Lung (tissue), 12 donors: ENCODE results near the gene PCDH12. TPM values are rescaled to one million over a fixed set of nuclear protein-coding genes. Genes with fewer than 3 reads are reported as not detected.

Experiments
- ATAC-seq: fragments of 200-7000 bp; cut with Tn5 transposase; one replicate; pipeline ENCODE4 v1.9.1; 2020; ENCODE audit warnings: moderate number of reproducible peaks; ENCODE audit not compliant: insufficient read depth, low FRiP score
- DNase-seq, 3 donors: peaks; one replicate each; pipeline ENCODE4 v3.0.0-alpha.2; 2013 to 2017
- H3K27ac ChIP-seq, 2 donors: one replicate each; pipeline ENCODE4 v1.5.1; 2013; ENCODE audit warnings: mild to moderate bottlenecking in 2 of 2, moderate library complexity in 2 of 2, control low read depth in 1 of 2, inconsistent platforms in 1 of 2, low read depth in 1 of 2, low read length in 1 of 2
- H3K27me3 ChIP-seq, 3 donors: one replicate each; pipeline ENCODE4 v1.5.1; 2013; ENCODE audit warnings: low read length in 2 of 3; ENCODE audit not compliant: control insufficient read depth in 3 of 3, insufficient read depth in 3 of 3
- H3K36me3 ChIP-seq, 4 donors: one replicate each; pipeline ENCODE4 v1.5.1; 2013; ENCODE audit warnings: low read length in 4 of 4, mild to moderate bottlenecking in 1 of 4, moderate library complexity in 1 of 4; ENCODE audit not compliant: control insufficient read depth in 4 of 4, insufficient read depth in 4 of 4
- H3K4me1 ChIP-seq, 5 donors: one replicate each; pipeline ENCODE4 v1.5.1; 2013; ENCODE audit warnings: low read length in 5 of 5, mild to moderate bottlenecking in 2 of 5, moderate library complexity in 1 of 5; ENCODE audit not compliant: control insufficient read depth in 5 of 5, insufficient read depth in 5 of 5
- H3K4me3 ChIP-seq: one replicate; pipeline ENCODE4 v1.5.1; 2013; ENCODE audit warnings: mild to moderate bottlenecking, control low read depth, moderate library complexity
- H3K9ac ChIP-seq, 2 donors: one replicate each; pipeline ENCODE4 v1.5.1; 2013; ENCODE audit warnings: low read length in 2 of 2, control low read depth in 1 of 2; ENCODE audit not compliant: insufficient read depth in 1 of 2
- H3K9me3 ChIP-seq, 4 donors: one replicate each; pipeline ENCODE4 v1.5.1; 2013; ENCODE audit warnings: low read length in 3 of 4, mild to moderate bottlenecking in 1 of 4, moderate library complexity in 1 of 4; ENCODE audit not compliant: control insufficient read depth in 4 of 4, insufficient read depth in 3 of 4
- CTCF ChIP-seq: IDR thresholded peaks from 2 replicates; pipeline ENCODE4 v1.5.1; 2012; ENCODE audit warnings: mild to moderate bottlenecking; ENCODE audit errors: control extremely low read depth, extremely low read depth
- WGBS, 2 donors: extraction: QIAGEN DNeasy Blood & Tissue Kit; methylation state at CpG; one replicate each; pipeline ENCODE4 v1.1.7; 2013; 5-methylcytosine and 5-hydroxymethylcytosine counted together
- polyA plus RNA-seq, 2 donors: library from polyadenylated mRNA; stranded (reverse); fragments of 200-250 nt; gene quantifications; one replicate each; pipeline ENCODE4 v1.2.1, GENCODE V29; 2013
- total RNA-seq, 2 donors: library from RNA; depleted of rRNA in 1 of 2; stranded (reverse); fragments of >200 nt in 1 of 2; gene quantifications; one replicate each; pipeline ENCODE4 v1.2.1, GENCODE V29; 2014 to 2021
- donor health status: control.
- donor health status: control.
- donor health status: Bipolar disorder and iron deficiency.
- donor health status: healthy.
- donor health status: DM: yes; HTN: yes; CAD: no.

PCDH12 gene
- total and polyA plus RNA-seq, 4 donors = 3.9 to 34.2 (median 11.3) TPM

- TF ChIP-seq CTCF = no peak
- DNase-seq = no peak
Measured at GRCh38 chr5:141942185-141942857, 15.7 kb downstream of the PCDH12 start.

GRCh38 chr5:141941779-141942178, 16.2 kb downstream of the PCDH12 start:
- ATAC-seq (no peak), DNase-seq (no peak)
- H3K9ac ChIP-seq = no peak overlapping the region
- peaks cover 0 to 7% (median 0%) of the 10 kb centered on the region in 3 donors for H3K27me3 ChIP-seq
- H3K4me1 ChIP-seq = peaks cover 0 to 18% (median 5%) of the 10 kb centered on the region in 5 donors
- H3K9me3 ChIP-seq = no peaks in the 10 kb centered on the region
- no peak overlapping the region for H3K4me3 ChIP-seq
- peak overlapping the region in 1 of 2 donors; percentile 9 for H3K27ac ChIP-seq
- no peak for TF ChIP-seq CTCF
- peaks cover 4 to 29% (median 7%) of the 10 kb centered on the region in 4 donors for H3K36me3 ChIP-seq
- WGBS, 2 donors = 72 to 74% methylated on average over 6 of the region's 6 CpGs

More at GRCh38 chr5:141942185-141942857, 15.7 kb downstream of the PCDH12 start:
- ATAC-seq = no peak
- WGBS, 2 donors = 72 to 82% methylated on average over 9 of the region's 9 CpGs
- no peak overlapping the region for H3K9ac ChIP-seq
- H3K27me3 ChIP-seq = peaks cover 0 to 7% (median 0%) of the 10 kb centered on the region in 3 donors
- peaks cover 0 to 19% (median 5%) of the 10 kb centered on the region in 5 donors for H3K4me1 ChIP-seq
- H3K9me3 ChIP-seq = no peaks in the 10 kb centered on the region
- H3K27ac ChIP-seq = peak overlapping the region; percentile 17 to 69
- H3K36me3 ChIP-seq = peaks cover 4 to 23% (median 7%) of the 10 kb centered on the region in 4 donors
- H3K4me3 ChIP-seq = no peak overlapping the region

DNA sequence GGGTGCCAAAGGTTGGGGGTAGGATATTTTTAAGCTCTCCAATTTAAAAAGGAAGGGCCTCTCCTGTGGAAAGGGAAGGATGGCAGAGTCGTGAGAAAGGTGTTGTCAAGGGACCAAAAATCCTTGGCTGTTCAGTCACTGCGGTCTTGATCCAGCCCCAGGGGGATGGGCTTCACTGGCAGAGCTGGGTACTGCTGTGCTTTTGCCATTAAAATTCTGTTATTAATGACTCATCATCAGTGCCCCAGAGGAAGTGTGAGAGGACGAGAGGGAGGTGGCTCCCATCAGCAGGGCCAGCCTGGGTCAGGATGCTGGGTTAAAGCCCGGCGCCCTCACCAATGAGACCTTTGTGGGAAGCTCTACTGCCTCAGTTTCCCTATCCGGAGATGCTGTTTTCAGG, 16.7 kb downstream of the PCDH12 start:
- peaks cover 0 to 7% (median 0%) of the 10 kb centered on the region in 3 donors for H3K27me3 ChIP-seq
- 56 to 64% methylated on average over 6 of the region's 6 CpGs for WGBS, 2 donors
- peak overlapping the region in 1 of 2 donors; percentile 72 for H3K27ac ChIP-seq
- H3K9me3 ChIP-seq = no peaks in the 10 kb centered on the region
- H3K9ac ChIP-seq = no peak overlapping the region
- no peak for ATAC-seq
- H3K4me3 ChIP-seq = no peak overlapping the region
- H3K36me3 ChIP-seq = peaks cover 4 to 30% (median 7%) of the 10 kb centered on the region in 4 donors
- H3K4me1 ChIP-seq = peaks cover 0 to 15% (median 5%) of the 10 kb centered on the region in 5 donors
- TF ChIP-seq CTCF = no peak
- no peak for DNase-seq
